Mucosa of descending colon (tissue), 3 donors: Measurements from ENCODE around the gene APIP. TPM values are rescaled to one million over a fixed set of nuclear protein-coding genes. Genes with fewer than 3 reads are reported as not detected.

Source experiments
- ATAC-seq: fragments of 200-7000 bp; cut with Tn5 transposase; one replicate; pipeline ENCODE4 v1.9.1; 2020; ENCODE audit warnings: mild to moderate bottlenecking, moderate library complexity
- DNase-seq, 3 donors: peaks; one replicate each; pipeline ENCODE4 v3.0.0-alpha.2; 2020
- H3K36me3 ChIP-seq: fragments of 200-600 bp; one replicate; pipeline ENCODE4 v1.8.0; 2021; ENCODE audit warnings: low read depth, mild to moderate bottlenecking
- H3K4me1 ChIP-seq: fragments of 200-600 bp; one replicate; pipeline ENCODE4 v1.8.0; 2021; ENCODE audit warnings: low read depth, mild to moderate bottlenecking
- H3K4me3 ChIP-seq: fragments of 200-600 bp; one replicate; pipeline ENCODE4 v1.8.0; 2021; ENCODE audit warnings: mild to moderate bottlenecking
- H3K9me3 ChIP-seq: fragments of 200-600 bp; one replicate; pipeline ENCODE4 v1.8.0; 2021; ENCODE audit warnings: mild to moderate bottlenecking
- CTCF ChIP-seq: fragments of 200-600 bp; IDR thresholded peaks from one replicate; pipeline ENCODE4 v1.8.0; 2022; ENCODE audit warnings: antibody characterized with exemption, mild to moderate bottlenecking
- intact Hi-C, 2 donors: fragments of 100-400 bp; cut with DNase I in 1 of 2; cut with micrococcal nuclease in 1 of 2; formaldehyde crosslinking; loops; one replicate each; pipeline versions ENCODE4 v1.11.0 to v1.11.1; 2022; cut with DNase I, micrococcal nuclease
- total RNA-seq, 3 donors: library from RNA; stranded (reverse); fragmentation: NEBNext Ultra II Directional in 2 of 3; extraction: Animal tissue kit (Norgen Biotek cat#: 25700) in 2 of 3; gene quantifications; one replicate each; pipeline versions ENCODE4 v1.2.1 to v1.2.4, GENCODE V29; 2021 to 2023
- donor health status: DM: no; HTN: no; CAD: no; lungs with moderate emphysema.
- donor health status: DM: no; HTN: no; CAD: no.
- donor health status: DM: no; HTN: yes; CAD: no.

APIP gene
- total RNA-seq, 3 donors from 2014 or later, result 22.7 to 59.4 (median 44.9) TPM

GRCh38 chr11:34874202-34874601, 42.0 kb downstream of the APIP start:
- Histone ChIP-seq H3K4me1 (no peaks in the 10 kb centered on the region), H3K4me3 (no peak overlapping the region), H3K9me3 (no peaks in the 10 kb centered on the region), H3K36me3 (no peaks in the 10 kb centered on the region)
- ATAC-seq (no peak), DNase-seq (no peak)
- TF ChIP-seq CTCF, result no peak
- intact Hi-C loops, result no loop called here

- DNase-seq (no peak), ATAC-seq (no peak)
- Histone ChIP-seq H3K9me3 (no peaks in the 10 kb centered on the region), H3K4me3 (no peak overlapping the region), H3K4me1 (no peaks in the 10 kb centered on the region), H3K36me3 (no peaks in the 10 kb centered on the region)
- intact Hi-C loops, result no loop called here
- no peak for TF ChIP-seq CTCF
Measured at GRCh38 chr11:34870548-34871196, 45.5 kb downstream of the APIP start.

- no peak overlapping the region for H3K4me3 ChIP-seq
- intact Hi-C loops, result no loop called here
- no peaks in the 10 kb centered on the region for H3K36me3 ChIP-seq
- TF ChIP-seq CTCF, result no peak
- ATAC-seq (no peak), DNase-seq (no peak)
- H3K9me3 ChIP-seq, result no peaks in the 10 kb centered on the region
- H3K4me1 ChIP-seq, result peaks cover 3% of the 10 kb centered on the region
Measured at GRCh38 chr11:34869425-34869824, 46.8 kb downstream of the APIP start.

- ATAC-seq (no peak), DNase-seq (no peak)
Measured at GRCh38 chr11:34866375-34866774, 49.8 kb downstream of the APIP start.

GRCh38 chr11:34865261-34865660, 50.9 kb downstream of the APIP start:
- peak; percentile 86 for ATAC-seq
- intact Hi-C loops, result no loop called here
- Histone ChIP-seq H3K36me3 (no peaks in the 10 kb centered on the region), H3K4me3 (no peak overlapping the region), H3K9me3 (no peaks in the 10 kb centered on the region), H3K4me1 (peaks cover 3% of the 10 kb centered on the region)
- no peak for DNase-seq
- TF ChIP-seq CTCF, result no peak

More at GRCh38 chr11:34866375-34866774, 49.8 kb downstream of the APIP start:
- no peak overlapping the region for H3K4me3 ChIP-seq
- no peak for TF ChIP-seq CTCF
- no peaks in the 10 kb centered on the region for H3K36me3 ChIP-seq
- H3K9me3 ChIP-seq, result no peaks in the 10 kb centered on the region
- H3K4me1 ChIP-seq, result peaks cover 3% of the 10 kb centered on the region
- intact Hi-C loops, result no loop called here

- H3K36me3 ChIP-seq, result no peaks in the 10 kb centered on the region
- DNase-seq, result no peak
- no peak overlapping the region for H3K4me3 ChIP-seq
- intact Hi-C loops, result no loop called here
- no peaks in the 10 kb centered on the region for H3K9me3 ChIP-seq
- H3K4me1 ChIP-seq, result peaks cover 3% of the 10 kb centered on the region
- ATAC-seq, result no peak
- no peak for TF ChIP-seq CTCF
Measured at GRCh38 chr11:34864424-34864823, 51.8 kb downstream of the APIP start.
